Activated CD8-positive, alpha-beta T cell treated with anti-CD3 and anti-CD28 coated beads for 36 hours (primary cell): ENCODE data around the gene MED16. TPM values are rescaled to one million over a fixed set of nuclear protein-coding genes. Genes with fewer than 3 reads are reported as not detected.

Experiments
- ATAC-seq: fragments of 200-7000 bp; cut with Tn5 transposase; one replicate; pipeline ENCODE4 v1.10.0; 2021; ENCODE audit warnings: mild to moderate bottlenecking, moderate library complexity
- CTCF ChIA-PET: fragments of 350-600 bp; sonication (Branson Sonifier 250); formaldehyde crosslinking; loops from one replicate; lab custom pipeline; 2021; ENCODE audit warnings: antibody characterized with exemption; lab: Charles Lee
- POLR2A ChIA-PET: fragments of 350-600 bp; sonication (Branson Sonifier 250); formaldehyde crosslinking; loops from one replicate; lab custom pipeline; 2021; ENCODE audit warnings: antibody characterized with exemption; lab: Charles Lee
- DNase-seq: peaks from one replicate; pipeline ENCODE4 v3.0.0-alpha.2; 2020
- H3K27ac Mint-ChIP-seq: one replicate; pipeline ENCODE4 v1.8.0; 2021; ENCODE audit warnings: mild to moderate bottlenecking, mixed read lengths
- H3K27me3 Mint-ChIP-seq: one replicate; pipeline ENCODE4 v1.8.0; 2021; ENCODE audit warnings: mixed read lengths
- H3K36me3 Mint-ChIP-seq: one replicate; pipeline ENCODE4 v1.8.0; 2021; ENCODE audit warnings: low read depth, mixed read lengths
- H3K4me1 Mint-ChIP-seq: one replicate; pipeline ENCODE4 v1.8.0; 2021; ENCODE audit warnings: low read depth, mixed read lengths
- H3K4me3 Mint-ChIP-seq: one replicate; pipeline ENCODE4 v1.8.0; 2021; ENCODE audit warnings: mild to moderate bottlenecking, moderate library complexity, mixed read lengths
- H3K9me3 Mint-ChIP-seq: one replicate; pipeline ENCODE4 v1.8.0; 2021; ENCODE audit warnings: mixed read lengths
- CTCF ChIP-seq: fragments of 200-600 bp; IDR thresholded peaks from one replicate; pipeline ENCODE4 v1.8.0; 2022; ENCODE audit warnings: antibody characterized with exemption, mild to moderate bottlenecking
- intact Hi-C: fragments of 100-400 bp; cut with micrococcal nuclease; formaldehyde crosslinking; loops from one replicate; pipeline ENCODE4 v1.10.0; 2022
- total RNA-seq, 2 experiments: library from RNA; stranded (reverse); gene quantifications; one replicate each; pipeline ENCODE4 v1.2.3, GENCODE V29; 2021

Gene MED16
- total RNA-seq, 2 experiments from 2014 or later = 37.6 to 37.8 TPM

GRCh38 chr19:858868-859843 is 33.8 kb downstream of the MED16 start, which contains the start of gene CFD:
Gene CFD (plus strand): TSS chr19:859664. CDS start chr19:859690, 26 bp downstream.
- no peaks in the 10 kb centered on the region for H3K9me3 Mint-ChIP-seq
- H3K4me3 Mint-ChIP-seq = no peak within 1 kb of the TSS
- DNase-seq (no peak), ATAC-seq (no peak)
- H3K27me3 Mint-ChIP-seq = peaks cover 14% of the 10 kb centered on the region
- TF ChIP-seq CTCF = no peak
- ChIA-PET POLR2A (interaction anchor here (0.9 kb wide), 1 partner anchor 34 kb away, joined by 3 read pairs; the partner anchor contains the start of genes MED16 and RNU6-9), CTCF (interaction anchor here (0.7 to 1.3 kb wide), 4 partner anchors 9 to 125 kb away, joined by 3 to 4 read pairs (median 4); partner anchors contain the start of gene WDR18)
- H3K36me3 Mint-ChIP-seq = no peaks in the 10 kb centered on the region
- intact Hi-C loops = loop anchor here (5.0 kb wide), 1 partner anchor 123 kb away; the partner anchor contains the start of gene WDR18
- no peak within 1 kb of the TSS for H3K27ac Mint-ChIP-seq
- H3K4me1 Mint-ChIP-seq = peaks cover 14% of the 10 kb centered on the region

- TF ChIP-seq CTCF = no peak
- Mint-ChIP-seq H3K4me1 (peaks cover 9% of the 10 kb centered on the region), H3K27me3 (peaks cover 14% of the 10 kb centered on the region), H3K36me3 (no peaks in the 10 kb centered on the region), H3K9me3 (no peaks in the 10 kb centered on the region), H3K4me3 (no peak overlapping the region), H3K27ac (no peak overlapping the region)
- DNase-seq = no peak
- ChIA-PET POLR2A (interaction anchor here (0.9 kb wide), 1 partner anchor 35 kb away, joined by 3 read pairs; the partner anchor contains the start of genes MED16 and RNU6-9), CTCF (interaction anchor here (0.7 to 1.3 kb wide), 4 partner anchors 9 to 126 kb away, joined by 3 to 4 read pairs (median 4); partner anchors contain the start of gene WDR18)
- no peak for ATAC-seq
- intact Hi-C loops = loop anchor here (5.0 kb wide), 1 partner anchor 124 kb away; the partner anchor contains the start of gene WDR18
Observed at GRCh38 chr19:858284-858683, 34.7 kb downstream of the MED16 start.

GRCh38 chr19:855566-856120 is 37.3 kb downstream of the MED16 start:
- Mint-ChIP-seq H3K27ac (no peak overlapping the region), H3K4me1 (no peaks in the 10 kb centered on the region), H3K36me3 (no peaks in the 10 kb centered on the region), H3K4me3 (no peak overlapping the region), H3K9me3 (no peaks in the 10 kb centered on the region), H3K27me3 (peaks cover 11% of the 10 kb centered on the region)
- intact Hi-C loops = loop anchor here (5.0 kb wide), 1 partner anchor 127 kb away; the partner anchor contains the start of gene WDR18
- ATAC-seq (no peak), DNase-seq (no peak)
- CTCF ChIA-PET = interaction anchor here (0.7 to 1.5 kb wide), 5 partner anchors 11 to 86 kb away, joined by 3 to 6 read pairs (median 3); no protein-coding TSS in a partner anchor
- TF ChIP-seq CTCF = no peak
- POLR2A ChIA-PET = no interaction called here

- peaks cover 12% of the 10 kb centered on the region for H3K27me3 Mint-ChIP-seq
- H3K27ac Mint-ChIP-seq = no peak overlapping the region
- DNase-seq (no peak), ATAC-seq (no peak)
- no peaks in the 10 kb centered on the region for H3K9me3 Mint-ChIP-seq
- TF ChIP-seq CTCF = no peak
- no peak overlapping the region for H3K4me3 Mint-ChIP-seq
- no peaks in the 10 kb centered on the region for H3K4me1 Mint-ChIP-seq
- CTCF ChIA-PET = interaction anchor here (0.7 kb wide), 1 partner anchor 86 kb away, joined by 3 read pairs; no protein-coding TSS in a partner anchor
- no peaks in the 10 kb centered on the region for H3K36me3 Mint-ChIP-seq
- POLR2A ChIA-PET = no interaction called here
- intact Hi-C loops = loop anchor here (5.0 kb wide), 1 partner anchor 127 kb away; the partner anchor contains the start of gene WDR18
Observed at GRCh38 chr19:855142-855541, 37.8 kb downstream of the MED16 start.
